A549 (cell line): Measurements from ENCODE around the gene SLC12A7. TPM values are rescaled to one million over a fixed set of nuclear protein-coding genes. Genes with fewer than 3 reads are reported as not detected.

Source experiments
- ATAC-seq, 2 experiments: fragments of 200-7000 bp in 1 of 2; fragments of >200 bp in 1 of 2; cut with Nextera tagmentation in 1 of 2; cut with Tn5 transposase in 1 of 2; 3 replicates each; pipeline versions ENCODE4 v1.8.0 to v1.9.1; 2018 to 2020; ENCODE audit warnings: mild to moderate bottlenecking in 1 of 2, moderate library complexity in 1 of 2
- CTCF ChIA-PET: fragments of 300-600 bp; sonication (Branson Sonifier 250); formaldehyde crosslinking; extraction: SDS; loops from one replicate; lab custom pipeline; 2021; ENCODE audit warnings: antibody characterized with exemption, inconsistent platforms; lab: Yijun Ruan, JAX
- POLR2A ChIA-PET: fragments of 350-600 bp; formaldehyde crosslinking; extraction: SDS; loops from one replicate; lab custom pipeline; 2021; ENCODE audit warnings: antibody characterized with exemption, inconsistent platforms; lab: Yijun Ruan, JAX
- DNase-seq, 2 experiments: peaks; one replicate each; pipeline versions ENCODE4 v3.0.0 to v3.0.0-alpha.2; 2011 to 2016; ENCODE audit warnings: low read depth in 1 of 2, low spot score in 1 of 2
- FAIRE-seq: peaks from 2 replicates; lab custom pipeline; 2011; peaks lifted over from hg19 to GRCh38; lab: Jason Lieb, UNC
- H3K27ac ChIP-seq, 2 experiments: fragments of >200 bp; sonication (Bioruptor Twin); formaldehyde crosslinking; 3 replicates each; pipeline ENCODE4 v1.5.1; 2016 to 2017
- H3K4me1 ChIP-seq: fragments of >200 bp; sonication (Bioruptor Twin); formaldehyde crosslinking; 3 replicates; pipeline ENCODE4 v1.6.1; 2016
- H3K4me2 ChIP-seq: fragments of >200 bp; sonication (Bioruptor Twin); formaldehyde crosslinking; 3 replicates; pipeline ENCODE4 v1.6.1; 2016
- H3K4me3 ChIP-seq: fragments of >200 bp; sonication (Bioruptor Twin); formaldehyde crosslinking; 3 replicates; pipeline ENCODE4 v1.5.1; 2016
- H3K9me3 ChIP-seq: fragments of >200 bp; sonication (Bioruptor Twin); formaldehyde crosslinking; 3 replicates; pipeline ENCODE4 v1.6.1; 2016
- BCL3 ChIP-seq: fragments of >200 bp; sonication (Bioruptor Twin); formaldehyde crosslinking; IDR thresholded peaks from 3 replicates; pipeline ENCODE4 v1.6.1; 2016
- BHLHE40 ChIP-seq: IDR thresholded peaks from 2 replicates; pipeline ENCODE4 v1.6.1; 2012; ENCODE audit warnings: low read depth, low read length, inconsistent platforms
- CBX2 ChIP-seq: fragments of 200-600 bp; sonication (generic); IDR thresholded peaks from 2 replicates; pipeline ENCODE4 v1.6.1; 2016; ENCODE audit warnings: low read depth, mild to moderate bottlenecking, borderline replicate concordance
- CBX8 ChIP-seq: fragments of 200-600 bp; sonication (generic); IDR thresholded peaks from 2 replicates; pipeline ENCODE4 v1.6.1; 2016
- CEBPB ChIP-seq, 2 experiments: fragments of >200 bp in 1 of 2; sonication (Bioruptor Twin) in 1 of 2; formaldehyde crosslinking in 1 of 2; IDR thresholded peaks; 2 replicates each; pipeline ENCODE4 v1.6.1; 2012 to 2016
- ELK1 ChIP-seq: fragments of 150-350 bp; IDR thresholded peaks from 2 replicates; pipeline ENCODE4 v1.6.1; 2014; ENCODE audit warnings: low read depth, mild to moderate bottlenecking, low read length
- FOSB ChIP-seq: fragments of 250-450 bp; sonication (Bioruptor Pico); IDR thresholded peaks from 2 replicates; pipeline ENCODE4 v1.5.0; 2020; ENCODE audit warnings: mild to moderate bottlenecking, moderate library complexity
- FOXS1 ChIP-seq: fragments of 250-450 bp; sonication (Bioruptor Pico); IDR thresholded peaks from 2 replicates; pipeline ENCODE4 v1.5.0; 2020; ENCODE audit warnings: mild to moderate bottlenecking, moderate library complexity
- GATA3 ChIP-seq: IDR thresholded peaks from 2 replicates; pipeline ENCODE4 v1.6.1; 2012; ENCODE audit warnings: borderline replicate concordance
- HDAC2 ChIP-seq: fragments of 200-600 bp; sonication (generic); IDR thresholded peaks from 2 replicates; pipeline ENCODE4 v1.6.1; 2016
- JUN ChIP-seq, 2 experiments: fragments of >200 bp; sonication (Bioruptor Twin); formaldehyde crosslinking; IDR thresholded peaks; 2 replicates in 1 of 2; 3 replicates in 1 of 2; pipeline ENCODE4 v1.6.1; 2016 to 2017
- MAFK ChIP-seq: fragments of 450-650 bp; IDR thresholded peaks from 2 replicates; pipeline ENCODE4 v1.6.1; 2014; ENCODE audit not compliant: partially characterized antibody
- MAZ ChIP-seq: fragments of 150-350 bp; IDR thresholded peaks from 2 replicates; pipeline ENCODE4 v1.6.1; 2014; ENCODE audit warnings: antibody characterized with exemption, low read depth, low read length, borderline replicate concordance
- MYC ChIP-seq: IDR thresholded peaks from 2 replicates; pipeline ENCODE4 v1.6.1; 2012; ENCODE audit warnings: mild to moderate bottlenecking, inconsistent platforms, low read length, improper control_type of control experiment, borderline replicate concordance
- NFE2L2 ChIP-seq: fragments of 150-350 bp; conservative IDR thresholded peaks from 2 replicates; pipeline ENCODE4 v1.6.1; 2014; ENCODE audit warnings: low read length
- PHF8 ChIP-seq: fragments of 200-600 bp; sonication (generic); IDR thresholded peaks from 2 replicates; pipeline ENCODE4 v1.6.1; 2016; ENCODE audit warnings: low read depth, mild to moderate bottlenecking, antibody characterized with exemption, moderate library complexity, borderline replicate concordance
- RFX5 ChIP-seq: fragments of 450-650 bp; IDR thresholded peaks from 2 replicates; pipeline ENCODE4 v1.7.1; 2014; ENCODE audit warnings: antibody characterized with exemption, mild to moderate bottlenecking, moderate library complexity
- WGBS: methylation state at CpG from one replicate; pipeline ENCODE4 v1.1.6; 2017; ENCODE audit errors: missing lambda C conversion rate; 5-methylcytosine and 5-hydroxymethylcytosine counted together
- polyA plus RNA-seq, 4 experiments: library from polyadenylated mRNA; depleted of rRNA in 3 of 4; stranded (reverse); fragments of >200 nt; fragmentation: RNase III in 1 of 4; extraction: RNeasy Plus Mini Kit Qiagen cat#74134 plus additional on column Dnase treatment in 1 of 4; gene quantifications; 2 replicates in 3 of 4; 3 replicates in 1 of 4; pipeline ENCODE4 v1.2.3, GENCODE V29; 2011 to 2017
- TF ChIP-seq, protein P1 (sequence below): fragments of 250-450 bp; sonication (Bioruptor Pico); IDR thresholded peaks from 2 replicates; pipeline ENCODE4 v1.5.0; 2020; ENCODE audit warnings: low read depth, mild to moderate bottlenecking, moderate library complexity
- TF ChIP-seq, protein P2 (sequence below): fragments of 200-600 bp; sonication (generic); IDR thresholded peaks from 2 replicates; pipeline ENCODE4 v1.6.1; 2016; ENCODE audit warnings: antibody characterized with exemption, mild to moderate bottlenecking, moderate library complexity
- TF ChIP-seq, protein P3 (sequence below): fragments of >200 bp; sonication (Bioruptor Twin); formaldehyde crosslinking; IDR thresholded peaks from 2 replicates; pipeline ENCODE4 v1.6.1; 2016
- TF ChIP-seq, protein P4 (sequence below): fragments of >200 bp; sonication (Bioruptor Twin); formaldehyde crosslinking; IDR thresholded peaks from 3 replicates; pipeline ENCODE4 v1.5.1; 2016

SLC12A7 gene
- polyA plus RNA-seq, 2 of the 4 experiments (the other 2 are of a cell fraction), result 11.2 to 22.5 TPM

- H3K4me1 ChIP-seq, result peaks cover 28% of the 10 kb centered on the region
- ATAC-seq, result no peak
- FAIRE-seq, result no peak
- peak overlapping the region; percentile 98 for H3K4me2 ChIP-seq
- 55% methylated on average over 21 of the region's 23 CpGs for WGBS
- CTCF ChIA-PET, result interaction anchor here (0.7 to 7.7 kb wide), 16 partner anchors 8 to 167 kb away, joined by 3 to 82 read pairs (median 5); no protein-coding TSS in a partner anchor
- POLR2A ChIA-PET, result no interaction called here
- TF ChIP-seq, protein P1, sequence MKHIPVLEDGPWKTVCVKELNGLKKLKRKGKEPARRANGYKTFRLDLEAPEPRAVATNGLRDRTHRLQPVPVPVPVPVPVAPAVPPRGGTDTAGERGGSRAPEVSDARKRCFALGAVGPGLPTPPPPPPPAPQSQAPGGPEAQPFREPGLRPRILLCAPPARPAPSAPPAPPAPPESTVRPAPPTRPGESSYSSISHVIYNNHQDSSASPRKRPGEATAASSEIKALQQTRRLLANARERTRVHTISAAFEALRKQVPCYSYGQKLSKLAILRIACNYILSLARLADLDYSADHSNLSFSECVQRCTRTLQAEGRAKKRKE (CRISPR knock-in tag), result no peak
- TF ChIP-seq MAFK (peak; percentile 59), ELK1 (no peak)
- TF ChIP-seq, all 56 proteins: peak for 1
- Histone ChIP-seq H3K9me3 (no peaks in the 10 kb centered on the region), H3K27ac (peak overlapping the region; percentile 43 to 91; a peak in 5 of 6 replicates), H3K4me3 (peak overlapping the region; percentile 64; the same call in 2 of the 3 replicates)
- no peak for DNase-seq
Measured at GRCh38 chr5:1007681-1008450, 104.0 kb downstream of the SLC12A7 start.

DNA sequence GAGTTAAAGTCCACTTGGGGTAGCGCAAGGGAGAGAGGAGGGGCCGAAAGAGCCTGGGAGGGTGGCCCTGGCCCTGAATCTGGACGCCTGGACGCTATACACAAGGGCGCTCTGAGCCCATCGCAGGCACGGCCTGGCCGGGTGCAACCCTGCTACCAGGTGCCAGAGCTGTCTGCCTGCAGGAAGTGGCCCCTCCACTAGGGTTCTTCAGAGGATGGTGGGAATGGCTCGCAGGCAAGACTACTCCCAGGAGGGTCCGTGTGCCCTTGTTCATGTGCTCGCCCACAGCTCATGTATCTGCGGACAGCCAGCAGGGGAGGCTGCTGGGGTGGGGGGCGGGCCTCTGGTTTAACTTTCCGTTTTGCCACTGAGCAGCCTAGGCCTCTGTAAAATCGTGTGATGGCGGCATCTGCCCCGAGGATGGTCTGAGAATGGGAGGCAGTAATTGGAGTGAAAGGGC, 104.6 kb downstream of the SLC12A7 start:
- peaks cover 28% of the 10 kb centered on the region for H3K4me1 ChIP-seq

More for the DNA sequence above, 104.6 kb downstream of the SLC12A7 start:
- H3K4me2 ChIP-seq, result no peak overlapping the region
- FAIRE-seq (no peak), DNase-seq (no peak), ATAC-seq (peak in 1 of 2 experiments; percentile 7; a peak in 2 of 6 replicates)
- no peak overlapping the region for H3K27ac ChIP-seq
- no peaks in the 10 kb centered on the region for H3K9me3 ChIP-seq
- TF ChIP-seq CEBPB (IDR thresholded peaks at IDR 0.05), result no peak
- no peak for TF ChIP-seq MYC
- TF ChIP-seq BHLHE40, result no peak
- no peak for TF ChIP-seq NFE2L2
- TF ChIP-seq BCL3, result no peak
- TF ChIP-seq, protein P2, sequence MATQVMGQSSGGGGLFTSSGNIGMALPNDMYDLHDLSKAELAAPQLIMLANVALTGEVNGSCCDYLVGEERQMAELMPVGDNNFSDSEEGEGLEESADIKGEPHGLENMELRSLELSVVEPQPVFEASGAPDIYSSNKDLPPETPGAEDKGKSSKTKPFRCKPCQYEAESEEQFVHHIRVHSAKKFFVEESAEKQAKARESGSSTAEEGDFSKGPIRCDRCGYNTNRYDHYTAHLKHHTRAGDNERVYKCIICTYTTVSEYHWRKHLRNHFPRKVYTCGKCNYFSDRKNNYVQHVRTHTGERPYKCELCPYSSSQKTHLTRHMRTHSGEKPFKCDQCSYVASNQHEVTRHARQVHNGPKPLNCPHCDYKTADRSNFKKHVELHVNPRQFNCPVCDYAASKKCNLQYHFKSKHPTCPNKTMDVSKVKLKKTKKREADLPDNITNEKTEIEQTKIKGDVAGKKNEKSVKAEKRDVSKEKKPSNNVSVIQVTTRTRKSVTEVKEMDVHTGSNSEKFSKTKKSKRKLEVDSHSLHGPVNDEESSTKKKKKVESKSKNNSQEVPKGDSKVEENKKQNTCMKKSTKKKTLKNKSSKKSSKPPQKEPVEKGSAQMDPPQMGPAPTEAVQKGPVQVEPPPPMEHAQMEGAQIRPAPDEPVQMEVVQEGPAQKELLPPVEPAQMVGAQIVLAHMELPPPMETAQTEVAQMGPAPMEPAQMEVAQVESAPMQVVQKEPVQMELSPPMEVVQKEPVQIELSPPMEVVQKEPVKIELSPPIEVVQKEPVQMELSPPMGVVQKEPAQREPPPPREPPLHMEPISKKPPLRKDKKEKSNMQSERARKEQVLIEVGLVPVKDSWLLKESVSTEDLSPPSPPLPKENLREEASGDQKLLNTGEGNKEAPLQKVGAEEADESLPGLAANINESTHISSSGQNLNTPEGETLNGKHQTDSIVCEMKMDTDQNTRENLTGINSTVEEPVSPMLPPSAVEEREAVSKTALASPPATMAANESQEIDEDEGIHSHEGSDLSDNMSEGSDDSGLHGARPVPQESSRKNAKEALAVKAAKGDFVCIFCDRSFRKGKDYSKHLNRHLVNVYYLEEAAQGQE, result no peak
- no peak for TF ChIP-seq FOXS1
- TF ChIP-seq MAFK, result no peak
- TF ChIP-seq JUN (IDR thresholded peaks at IDR 0.05), result no peak
- TF ChIP-seq, protein P3, sequence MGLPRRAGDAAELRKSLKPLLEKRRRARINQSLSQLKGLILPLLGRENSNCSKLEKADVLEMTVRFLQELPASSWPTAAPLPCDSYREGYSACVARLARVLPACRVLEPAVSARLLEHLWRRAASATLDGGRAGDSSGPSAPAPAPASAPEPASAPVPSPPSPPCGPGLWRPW, result no peak
- TF ChIP-seq RFX5, result no peak
- TF ChIP-seq GATA3, result no peak
- no peak for TF ChIP-seq HDAC2
- TF ChIP-seq CBX2, result no peak
- TF ChIP-seq FOSB, result no peak
- no peak for TF ChIP-seq MAZ
- TF ChIP-seq, protein P4, sequence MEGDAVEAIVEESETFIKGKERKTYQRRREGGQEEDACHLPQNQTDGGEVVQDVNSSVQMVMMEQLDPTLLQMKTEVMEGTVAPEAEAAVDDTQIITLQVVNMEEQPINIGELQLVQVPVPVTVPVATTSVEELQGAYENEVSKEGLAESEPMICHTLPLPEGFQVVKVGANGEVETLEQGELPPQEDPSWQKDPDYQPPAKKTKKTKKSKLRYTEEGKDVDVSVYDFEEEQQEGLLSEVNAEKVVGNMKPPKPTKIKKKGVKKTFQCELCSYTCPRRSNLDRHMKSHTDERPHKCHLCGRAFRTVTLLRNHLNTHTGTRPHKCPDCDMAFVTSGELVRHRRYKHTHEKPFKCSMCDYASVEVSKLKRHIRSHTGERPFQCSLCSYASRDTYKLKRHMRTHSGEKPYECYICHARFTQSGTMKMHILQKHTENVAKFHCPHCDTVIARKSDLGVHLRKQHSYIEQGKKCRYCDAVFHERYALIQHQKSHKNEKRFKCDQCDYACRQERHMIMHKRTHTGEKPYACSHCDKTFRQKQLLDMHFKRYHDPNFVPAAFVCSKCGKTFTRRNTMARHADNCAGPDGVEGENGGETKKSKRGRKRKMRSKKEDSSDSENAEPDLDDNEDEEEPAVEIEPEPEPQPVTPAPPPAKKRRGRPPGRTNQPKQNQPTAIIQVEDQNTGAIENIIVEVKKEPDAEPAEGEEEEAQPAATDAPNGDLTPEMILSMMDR, result no peak
- TF ChIP-seq, protein P1 (CRISPR knock-in tag), result no peak
- no peak for TF ChIP-seq PHF8
- no peak for TF ChIP-seq CBX8
- 87% methylated on average over 17 of the region's 17 CpGs for WGBS
- POLR2A ChIA-PET, result no interaction called here
- CTCF ChIA-PET, result interaction anchor here (0.7 to 7.7 kb wide), 12 partner anchors 9 to 167 kb away, joined by 3 to 82 read pairs (median 6); no protein-coding TSS in a partner anchor
- no peak overlapping the region for H3K4me3 ChIP-seq
